HepG2 (cell line): ENCODE results near the gene TMEM187. TPM values are rescaled to one million over a fixed set of nuclear protein-coding genes. Genes with fewer than 3 reads are reported as not detected.

Source experiments
- CAMTA2 ChIP-seq: sonication (generic); formaldehyde crosslinking; IDR thresholded peaks from 2 replicates; pipeline ENCODE4 v1.4.0; 2020; ENCODE audit warnings: mild to moderate bottlenecking, missing genetic modification reagents, borderline replicate concordance
- ZNF44 ChIP-seq: sonication (generic); formaldehyde crosslinking; IDR thresholded peaks from 2 replicates; pipeline ENCODE4 v1.5.1; 2020; ENCODE audit warnings: mild to moderate bottlenecking, missing genetic modification reagents
- ZNF644 ChIP-seq: IDR thresholded peaks from 2 replicates; pipeline ENCODE4 v1.6.1; 2016; ENCODE audit warnings: low read depth
- ZNF83 ChIP-seq: sonication (generic); formaldehyde crosslinking; IDR thresholded peaks from 2 replicates; pipeline ENCODE4 v1.4.0; 2020; ENCODE audit warnings: missing genetic modification reagents, mild to moderate bottlenecking, borderline replicate concordance
- polyA plus RNA-seq, 8 experiments: library from polyadenylated mRNA; depleted of rRNA in 3 of 8; stranded (reverse) in 7 of 8; unstranded in 1 of 8; fragments of >200 nt; fragmentation: Illumina TruSeq in 4 of 8; extraction: Trizol in 4 of 8; gene quantifications; 2 replicates each; pipeline versions ENCODE4 v1.2.1 to v1.2.3, GENCODE V29; 2011 to 2016; ENCODE audit warnings: low read depth in 4 of 8, missing spikeins in 1 of 8, mixed read lengths in 1 of 8; ENCODE audit not compliant: insufficient read depth in 1 of 8
- total RNA-seq, 5 experiments: library from RNA; depleted of rRNA; stranded (reverse); fragments of >200 nt; fragmentation: Illumina TruSeq; extraction: Trizol; gene quantifications; 2 replicates each; pipeline ENCODE4 v1.2.3, GENCODE V29; 2016; ENCODE audit warnings: low read depth in 1 of 5
- TF ChIP-seq, protein P1 (sequence below): sonication (generic); formaldehyde crosslinking; IDR thresholded peaks from 2 replicates; pipeline ENCODE4 v1.4.0; 2020; ENCODE audit warnings: missing genetic modification reagents, borderline replicate concordance
- TF ChIP-seq, protein P2 (sequence below): sonication (generic); formaldehyde crosslinking; IDR thresholded peaks from 2 replicates; pipeline ENCODE4 v1.5.1; 2020; ENCODE audit warnings: missing genetic modification reagents, mild to moderate bottlenecking, borderline replicate concordance
- TF ChIP-seq, protein P3 (sequence below): sonication (generic); formaldehyde crosslinking; IDR thresholded peaks from 2 replicates; pipeline ENCODE4 v1.4.0; 2020; ENCODE audit warnings: mild to moderate bottlenecking, missing genetic modification reagents

Gene TMEM187
- total and polyA plus RNA-seq, 2 of the 13 experiments (the other 11 are each of a cell fraction or from before 2014, with no cell fraction given) = 2.2 to 6.2 TPM

DNA sequence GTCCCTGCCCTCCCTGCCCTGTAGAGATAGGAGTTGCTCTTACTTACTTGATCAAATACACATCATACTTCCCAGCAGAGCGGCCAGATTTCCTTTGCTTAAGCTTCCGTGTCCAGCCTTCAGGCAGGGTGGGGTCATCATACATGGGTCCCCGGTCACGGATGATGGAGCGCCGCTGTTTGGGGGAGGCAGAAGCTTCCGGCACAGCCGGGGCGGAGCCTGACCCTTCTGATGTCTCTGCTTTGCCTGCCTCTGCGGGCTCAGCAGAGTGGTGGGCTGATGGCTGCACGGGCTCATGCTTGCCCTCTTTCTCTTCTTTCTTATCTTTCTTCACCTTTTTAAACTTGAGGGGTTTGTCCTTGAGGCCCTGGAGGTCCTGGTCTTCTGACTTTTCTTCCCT lies 59.6 kb downstream of the TMEM187 start (continued):
- TF ChIP-seq, protein P1, sequence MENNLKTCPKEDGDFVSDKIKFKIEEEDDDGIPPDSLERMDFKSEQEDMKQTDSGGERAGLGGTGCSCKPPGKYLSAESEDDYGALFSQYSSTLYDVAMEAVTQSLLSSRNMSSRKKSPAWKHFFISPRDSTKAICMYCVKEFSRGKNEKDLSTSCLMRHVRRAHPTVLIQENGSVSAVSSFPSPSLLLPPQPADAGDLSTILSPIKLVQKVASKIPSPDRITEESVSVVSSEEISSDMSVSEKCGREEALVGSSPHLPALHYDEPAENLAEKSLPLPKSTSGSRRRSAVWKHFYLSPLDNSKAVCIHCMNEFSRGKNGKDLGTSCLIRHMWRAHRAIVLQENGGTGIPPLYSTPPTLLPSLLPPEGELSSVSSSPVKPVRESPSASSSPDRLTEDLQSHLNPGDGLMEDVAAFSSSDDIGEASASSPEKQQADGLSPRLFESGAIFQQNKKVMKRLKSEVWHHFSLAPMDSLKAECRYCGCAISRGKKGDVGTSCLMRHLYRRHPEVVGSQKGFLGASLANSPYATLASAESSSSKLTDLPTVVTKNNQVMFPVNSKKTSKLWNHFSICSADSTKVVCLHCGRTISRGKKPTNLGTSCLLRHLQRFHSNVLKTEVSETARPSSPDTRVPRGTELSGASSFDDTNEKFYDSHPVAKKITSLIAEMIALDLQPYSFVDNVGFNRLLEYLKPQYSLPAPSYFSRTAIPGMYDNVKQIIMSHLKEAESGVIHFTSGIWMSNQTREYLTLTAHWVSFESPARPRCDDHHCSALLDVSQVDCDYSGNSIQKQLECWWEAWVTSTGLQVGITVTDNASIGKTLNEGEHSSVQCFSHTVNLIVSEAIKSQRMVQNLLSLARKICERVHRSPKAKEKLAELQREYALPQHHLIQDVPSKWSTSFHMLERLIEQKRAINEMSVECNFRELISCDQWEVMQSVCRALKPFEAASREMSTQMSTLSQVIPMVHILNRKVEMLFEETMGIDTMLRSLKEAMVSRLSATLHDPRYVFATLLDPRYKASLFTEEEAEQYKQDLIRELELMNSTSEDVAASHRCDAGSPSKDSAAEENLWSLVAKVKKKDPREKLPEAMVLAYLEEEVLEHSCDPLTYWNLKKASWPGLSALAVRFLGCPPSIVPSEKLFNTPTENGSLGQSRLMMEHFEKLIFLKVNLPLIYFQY = no peak
- TF ChIP-seq CAMTA2 (CRISPR knock-in tag) (no peak), ZNF44 (no peak), ZNF644 (no peak), ZNF83 (no peak)
- TF ChIP-seq, protein P2, sequence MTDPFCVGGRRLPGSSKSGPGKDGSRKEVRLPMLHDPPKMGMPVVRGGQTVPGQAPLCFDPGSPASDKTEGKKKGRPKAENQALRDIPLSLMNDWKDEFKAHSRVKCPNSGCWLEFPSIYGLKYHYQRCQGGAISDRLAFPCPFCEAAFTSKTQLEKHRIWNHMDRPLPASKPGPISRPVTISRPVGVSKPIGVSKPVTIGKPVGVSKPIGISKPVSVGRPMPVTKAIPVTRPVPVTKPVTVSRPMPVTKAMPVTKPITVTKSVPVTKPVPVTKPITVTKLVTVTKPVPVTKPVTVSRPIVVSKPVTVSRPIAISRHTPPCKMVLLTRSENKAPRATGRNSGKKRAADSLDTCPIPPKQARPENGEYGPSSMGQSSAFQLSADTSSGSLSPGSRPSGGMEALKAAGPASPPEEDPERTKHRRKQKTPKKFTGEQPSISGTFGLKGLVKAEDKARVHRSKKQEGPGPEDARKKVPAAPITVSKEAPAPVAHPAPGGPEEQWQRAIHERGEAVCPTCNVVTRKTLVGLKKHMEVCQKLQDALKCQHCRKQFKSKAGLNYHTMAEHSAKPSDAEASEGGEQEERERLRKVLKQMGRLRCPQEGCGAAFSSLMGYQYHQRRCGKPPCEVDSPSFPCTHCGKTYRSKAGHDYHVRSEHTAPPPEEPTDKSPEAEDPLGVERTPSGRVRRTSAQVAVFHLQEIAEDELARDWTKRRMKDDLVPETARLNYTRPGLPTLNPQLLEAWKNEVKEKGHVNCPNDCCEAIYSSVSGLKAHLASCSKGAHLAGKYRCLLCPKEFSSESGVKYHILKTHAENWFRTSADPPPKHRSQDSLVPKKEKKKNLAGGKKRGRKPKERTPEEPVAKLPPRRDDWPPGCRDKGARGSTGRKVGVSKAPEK = no peak
- TF ChIP-seq, protein P3, sequence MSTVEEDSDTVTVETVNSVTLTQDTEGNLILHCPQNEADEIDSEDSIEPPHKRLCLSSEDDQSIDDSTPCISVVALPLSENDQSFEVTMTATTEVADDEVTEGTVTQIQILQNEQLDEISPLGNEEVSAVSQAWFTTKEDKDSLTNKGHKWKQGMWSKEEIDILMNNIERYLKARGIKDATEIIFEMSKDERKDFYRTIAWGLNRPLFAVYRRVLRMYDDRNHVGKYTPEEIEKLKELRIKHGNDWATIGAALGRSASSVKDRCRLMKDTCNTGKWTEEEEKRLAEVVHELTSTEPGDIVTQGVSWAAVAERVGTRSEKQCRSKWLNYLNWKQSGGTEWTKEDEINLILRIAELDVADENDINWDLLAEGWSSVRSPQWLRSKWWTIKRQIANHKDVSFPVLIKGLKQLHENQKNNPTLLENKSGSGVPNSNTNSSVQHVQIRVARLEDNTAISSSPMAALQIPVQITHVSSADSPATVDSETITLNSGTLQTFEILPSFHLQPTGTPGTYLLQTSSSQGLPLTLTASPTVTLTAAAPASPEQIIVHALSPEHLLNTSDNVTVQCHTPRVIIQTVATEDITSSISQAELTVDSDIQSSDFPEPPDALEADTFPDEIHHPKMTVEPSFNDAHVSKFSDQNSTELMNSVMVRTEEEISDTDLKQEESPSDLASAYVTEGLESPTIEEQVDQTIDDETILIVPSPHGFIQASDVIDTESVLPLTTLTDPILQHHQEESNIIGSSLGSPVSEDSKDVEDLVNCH (CRISPR knock-in tag) = no peak
